Measurements from ENCODE around the gene PPP1R9B.

PPP1R9B gene

GRCh38 chr17:50096092-50096491 is 54.4 kb downstream of the PPP1R9B start:
- H3K4me3 ChIP-seq (ENCODE audit: low read depth, low read length), result peak overlapping the region; percentile 81
- no peak for TF ChIP-seq CTCF (IDR thresholded peaks at IDR 0.05; ENCODE audit: low read depth, low read length)

GRCh38 chr17:50095626-50096037 is 54.8 kb downstream of the PPP1R9B start:
- H3K4me3 ChIP-seq (ENCODE audit: low read depth, low read length), result peak overlapping the region; percentile 81
- no peak for TF ChIP-seq CTCF (IDR thresholded peaks at IDR 0.05; ENCODE audit: low read depth, low read length)

GRCh38 chr17:50094753-50095619 is 55.5 kb downstream of the PPP1R9B start, which contains the start of gene PDK2:
PDK2 (plus strand) TSS chr17:50095351; CDS start chr17:50095436, 85 bp downstream.
- H3K4me3 ChIP-seq (ENCODE audit: low read depth, low read length), result peak within 1 kb of the TSS; percentile 81
- no peak for TF ChIP-seq CTCF (IDR thresholded peaks at IDR 0.05; ENCODE audit: low read depth, low read length)

- H3K4me3 ChIP-seq (ENCODE audit: low read depth, low read length), result peak overlapping the region; percentile 81
- TF ChIP-seq CTCF (IDR thresholded peaks at IDR 0.05; ENCODE audit: low read depth, low read length), result peak; percentile 78
Measured at GRCh38 chr17:50094243-50094752, 56.2 kb downstream of the PPP1R9B start.

- TF ChIP-seq CTCF (IDR thresholded peaks at IDR 0.05; ENCODE audit: low read depth, low read length), result no peak
- H3K4me3 ChIP-seq (ENCODE audit: low read depth, low read length), result no peak overlapping the region
Measured at GRCh38 chr17:50093807-50094206, 56.7 kb downstream of the PPP1R9B start.

GRCh38 chr17:50093246-50093645 is 57.2 kb downstream of the PPP1R9B start:
- no peak for TF ChIP-seq CTCF (IDR thresholded peaks at IDR 0.05; ENCODE audit: low read depth, low read length)
- H3K4me3 ChIP-seq (ENCODE audit: low read depth, low read length), result no peak overlapping the region

- no peak for TF ChIP-seq CTCF (IDR thresholded peaks at IDR 0.05; ENCODE audit: low read depth, low read length)
- H3K4me3 ChIP-seq (ENCODE audit: low read depth, low read length), result no peak overlapping the region
Measured at GRCh38 chr17:50091918-50092285, 58.6 kb downstream of the PPP1R9B start.

Measured in WI38 (cell line).